BE2C (cell line): ENCODE results near the gene OLFM2.

Experiments
- DNase-seq: peaks from one replicate; pipeline ENCODE4 v3.0.0-alpha.2; 2020
- H3K27me3 ChIP-seq: fragments of 250-450 bp; sonication (Bioruptor Pico); 2 replicates; pipeline ENCODE4 v1.5.1; 2020; ENCODE audit warnings: mild to moderate bottlenecking
- H3K36me3 ChIP-seq: fragments of 250-450 bp; sonication (Bioruptor Pico); 2 replicates; pipeline ENCODE4 v1.5.1; 2020; ENCODE audit warnings: mild to moderate bottlenecking
- H3K4me1 ChIP-seq: fragments of 250-450 bp; sonication (Bioruptor Pico); 2 replicates; pipeline ENCODE4 v1.5.1; 2020
- H3K4me3 ChIP-seq: 2 replicates; pipeline ENCODE4 v1.5.1; 2011; ENCODE audit warnings: low read depth, low read length
- H3K9me3 ChIP-seq: fragments of 250-450 bp; sonication (Bioruptor Pico); 2 replicates; pipeline ENCODE4 v1.5.1; 2020
- TF ChIP-seq, protein P1 (sequence below): IDR thresholded peaks from 2 replicates; pipeline ENCODE4 v1.5.1; 2012; ENCODE audit warnings: mild to moderate bottlenecking, low read depth, low read length

Gene OLFM2

DNA sequence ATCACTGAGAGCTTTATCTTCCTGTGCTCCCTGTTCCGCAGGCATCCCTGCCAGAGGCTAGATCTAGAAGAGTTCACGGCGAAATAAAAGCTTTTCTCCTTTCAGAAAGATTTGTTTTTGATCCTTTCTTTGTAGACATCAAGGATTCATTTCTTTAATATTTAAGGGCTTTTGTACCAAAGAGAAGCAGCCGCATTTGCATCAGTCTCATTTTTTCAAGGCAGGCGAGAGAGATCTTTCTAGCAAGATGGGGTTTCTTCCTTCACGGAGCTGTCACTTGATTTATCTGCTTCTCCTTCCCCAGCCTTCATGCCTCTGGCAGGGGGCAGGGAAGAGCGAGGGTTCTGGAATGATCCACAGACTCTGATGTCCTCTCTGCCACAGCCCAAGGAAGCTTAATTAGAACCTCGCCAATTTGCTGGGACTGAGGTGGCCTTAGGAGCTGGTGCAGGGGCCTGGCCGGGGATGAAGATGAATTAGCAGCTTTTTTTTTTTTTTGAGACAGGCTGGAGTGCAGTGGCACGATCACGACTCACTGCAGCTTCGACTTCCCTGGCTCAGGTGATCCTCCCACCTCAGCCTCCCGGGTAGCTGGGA, 61.2 kb downstream of the OLFM2 start:
- no peaks in the 10 kb centered on the region for H3K27me3 ChIP-seq
- H3K9me3 ChIP-seq: no peaks in the 10 kb centered on the region
- TF ChIP-seq, protein P1, sequence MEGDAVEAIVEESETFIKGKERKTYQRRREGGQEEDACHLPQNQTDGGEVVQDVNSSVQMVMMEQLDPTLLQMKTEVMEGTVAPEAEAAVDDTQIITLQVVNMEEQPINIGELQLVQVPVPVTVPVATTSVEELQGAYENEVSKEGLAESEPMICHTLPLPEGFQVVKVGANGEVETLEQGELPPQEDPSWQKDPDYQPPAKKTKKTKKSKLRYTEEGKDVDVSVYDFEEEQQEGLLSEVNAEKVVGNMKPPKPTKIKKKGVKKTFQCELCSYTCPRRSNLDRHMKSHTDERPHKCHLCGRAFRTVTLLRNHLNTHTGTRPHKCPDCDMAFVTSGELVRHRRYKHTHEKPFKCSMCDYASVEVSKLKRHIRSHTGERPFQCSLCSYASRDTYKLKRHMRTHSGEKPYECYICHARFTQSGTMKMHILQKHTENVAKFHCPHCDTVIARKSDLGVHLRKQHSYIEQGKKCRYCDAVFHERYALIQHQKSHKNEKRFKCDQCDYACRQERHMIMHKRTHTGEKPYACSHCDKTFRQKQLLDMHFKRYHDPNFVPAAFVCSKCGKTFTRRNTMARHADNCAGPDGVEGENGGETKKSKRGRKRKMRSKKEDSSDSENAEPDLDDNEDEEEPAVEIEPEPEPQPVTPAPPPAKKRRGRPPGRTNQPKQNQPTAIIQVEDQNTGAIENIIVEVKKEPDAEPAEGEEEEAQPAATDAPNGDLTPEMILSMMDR: no peak
- no peaks in the 10 kb centered on the region for H3K4me1 ChIP-seq
- DNase-seq: no peak
- H3K4me3 ChIP-seq: no peak overlapping the region
- H3K36me3 ChIP-seq: no peaks in the 10 kb centered on the region

DNA sequence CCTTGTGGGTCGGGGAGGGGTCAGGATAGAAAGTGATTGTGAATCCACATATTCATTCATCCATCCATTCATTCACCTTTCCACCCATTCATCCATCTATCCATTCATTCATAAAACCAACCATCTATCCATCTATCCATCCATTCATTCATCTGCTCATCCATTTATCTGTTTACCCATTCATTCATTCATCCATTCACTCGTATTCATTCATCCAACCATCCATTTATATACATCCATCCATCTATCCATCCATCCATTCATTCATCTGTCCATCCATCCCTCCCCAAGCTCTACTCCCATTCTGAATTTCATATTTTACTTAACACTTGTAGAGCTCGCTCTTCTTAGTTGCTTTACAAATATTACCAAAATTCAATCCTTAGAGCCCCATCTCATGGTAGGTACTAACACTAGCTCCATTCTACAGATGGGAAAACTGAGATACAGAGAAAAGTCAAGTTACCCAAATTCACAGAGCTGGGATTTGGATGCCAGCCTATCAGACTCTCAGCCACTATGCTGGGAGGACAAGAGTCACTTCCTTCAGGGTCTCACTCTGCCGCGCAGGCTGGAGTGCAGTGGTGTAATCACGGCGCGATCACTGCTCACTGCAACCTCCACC, 63.6 kb downstream of the OLFM2 start:
- Histone ChIP-seq H3K9me3 (no peaks in the 10 kb centered on the region), H3K36me3 (no peaks in the 10 kb centered on the region), H3K4me1 (no peaks in the 10 kb centered on the region), H3K4me3 (no peak overlapping the region), H3K27me3 (no peaks in the 10 kb centered on the region; the same call in 1 of the 2 replicates)
- TF ChIP-seq, protein P1: no peak
- no peak for DNase-seq

DNA sequence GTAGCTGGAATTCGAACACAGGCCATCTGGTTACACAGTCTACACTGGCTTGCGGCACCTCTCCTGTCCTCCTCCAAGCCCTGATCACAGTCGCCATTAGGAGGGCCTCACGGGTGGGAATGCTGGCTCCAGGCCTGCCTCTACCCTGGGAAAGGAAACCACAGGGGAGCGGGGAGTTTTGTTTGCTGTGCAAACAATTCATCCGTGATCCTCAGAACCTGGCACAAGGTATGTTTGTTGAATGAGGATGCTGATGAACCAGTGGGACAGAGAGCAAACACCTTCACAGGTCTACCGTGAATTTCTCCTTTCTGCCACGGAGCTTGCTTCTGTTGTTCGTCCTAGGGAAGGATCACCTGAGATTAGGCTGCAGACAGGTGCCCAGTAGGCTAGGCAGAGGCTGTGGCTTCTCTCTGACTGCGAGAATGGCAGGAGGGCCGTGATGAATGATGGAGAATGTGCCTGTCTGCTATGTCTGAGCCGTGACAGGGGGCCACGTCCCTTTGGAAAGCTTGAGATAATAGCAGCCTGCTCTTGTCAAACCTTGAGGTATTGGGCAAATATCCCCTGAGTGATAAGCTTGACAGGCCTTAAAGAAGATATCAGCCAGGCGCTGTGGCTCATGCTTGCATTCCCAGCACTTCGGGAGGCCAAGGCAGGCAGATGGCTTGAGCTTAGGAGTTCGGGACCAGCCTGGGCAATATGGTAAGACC, 64.5 kb downstream of the OLFM2 start:
- Histone ChIP-seq H3K9me3 (no peaks in the 10 kb centered on the region), H3K4me3 (no peak overlapping the region), H3K36me3 (no peaks in the 10 kb centered on the region), H3K27me3 (no peaks in the 10 kb centered on the region; the same call in 1 of the 2 replicates), H3K4me1 (no peaks in the 10 kb centered on the region)
- no peak for DNase-seq
- TF ChIP-seq, protein P1: no peak

DNA sequence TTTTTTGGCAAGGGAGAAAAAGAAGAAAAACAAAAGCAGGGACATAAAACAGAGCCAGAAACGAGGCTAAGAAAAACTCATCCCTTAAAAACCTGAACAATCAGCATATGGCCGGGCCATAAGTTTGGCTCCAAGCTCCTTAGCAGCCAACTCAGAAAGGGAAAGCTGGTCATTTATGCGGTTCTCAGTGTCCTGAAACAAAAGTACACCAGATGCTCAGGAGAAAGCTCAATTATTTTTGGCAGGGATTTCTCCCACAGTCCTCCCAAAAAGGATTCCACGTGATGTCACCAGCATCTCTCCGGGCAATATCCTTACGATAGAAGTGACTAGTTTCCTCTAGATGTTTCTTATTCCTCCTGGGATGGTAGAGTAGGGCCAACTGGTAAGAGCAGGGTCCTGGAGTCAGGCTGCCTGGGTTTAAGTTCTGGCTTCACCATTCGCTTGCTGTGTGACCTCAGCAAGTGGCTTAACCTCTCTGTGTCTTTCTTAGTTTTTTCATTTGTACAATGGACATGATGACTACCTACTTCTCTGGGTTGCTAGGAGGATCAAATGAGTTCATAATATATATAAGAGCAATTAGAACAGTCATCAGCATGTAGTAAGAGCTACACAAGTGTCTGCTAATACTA, 67.2 kb downstream of the OLFM2 start:
- TF ChIP-seq, protein P1: no peak
- no peaks in the 10 kb centered on the region for H3K36me3 ChIP-seq
- H3K4me3 ChIP-seq: no peak overlapping the region
- H3K4me1 ChIP-seq: no peaks in the 10 kb centered on the region
- no peaks in the 10 kb centered on the region for H3K9me3 ChIP-seq
- DNase-seq: no peak
- no peaks in the 10 kb centered on the region; the same call in 1 of the 2 replicates for H3K27me3 ChIP-seq

DNA sequence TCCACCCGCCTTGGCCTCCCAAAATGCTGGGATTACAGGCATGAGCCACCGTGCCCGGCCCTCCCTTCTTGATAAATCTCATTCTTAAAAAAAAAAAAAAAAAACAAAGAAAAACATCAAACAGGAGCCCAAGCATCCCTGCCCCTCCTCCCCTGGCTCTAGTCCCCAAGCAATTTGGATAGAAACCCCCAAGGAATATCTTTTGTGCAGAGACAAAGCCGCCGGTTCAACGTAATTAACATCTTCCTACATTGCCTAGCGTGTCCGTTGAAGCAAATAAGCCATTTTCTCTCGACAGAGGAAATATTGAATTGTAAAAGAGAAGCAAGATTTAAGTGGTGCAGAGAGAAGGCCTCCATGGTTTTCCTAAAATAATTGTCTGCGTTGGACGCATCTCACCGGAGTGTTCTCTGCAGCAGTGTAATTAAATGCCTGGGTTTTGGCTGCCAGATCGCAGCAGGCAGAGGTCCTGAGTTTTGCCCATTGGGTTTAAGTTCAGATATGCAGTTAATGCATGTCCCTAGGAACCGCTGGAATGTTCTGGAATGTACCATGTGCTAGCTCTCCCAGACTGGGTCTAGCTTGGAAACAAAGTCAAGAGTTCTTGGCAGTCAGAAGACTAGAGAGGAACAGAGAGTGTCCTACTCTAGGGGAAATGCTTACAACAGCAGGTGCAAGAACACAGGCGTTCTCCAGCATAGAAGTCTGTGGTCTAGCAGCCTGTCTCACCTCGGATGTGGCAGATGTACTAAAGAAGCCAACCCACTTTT, 70.4 kb downstream of the OLFM2 start:
- TF ChIP-seq, protein P1: no peak

More for the DNA sequence above, 70.4 kb downstream of the OLFM2 start:
- Histone ChIP-seq H3K27me3 (no peaks in the 10 kb centered on the region; the same call in 1 of the 2 replicates), H3K4me1 (no peaks in the 10 kb centered on the region), H3K9me3 (no peaks in the 10 kb centered on the region), H3K36me3 (no peaks in the 10 kb centered on the region), H3K4me3 (no peak overlapping the region)
- no peak for DNase-seq
